HepG2 (cell line): ENCODE measurements around the gene NEURL2. TPM values are rescaled to one million over a fixed set of nuclear protein-coding genes. Genes with fewer than 3 reads are reported as not detected.

Experiments
- ATF6 ChIP-seq: sonication (generic); formaldehyde crosslinking; conservative IDR thresholded peaks from 2 replicates; pipeline ENCODE4 v1.4.0; 2020; ENCODE audit warnings: missing genetic modification reagents
- BATF2 ChIP-seq: sonication (generic); formaldehyde crosslinking; IDR thresholded peaks from 2 replicates; pipeline ENCODE4 v1.8.0; 2022; ENCODE audit warnings: mild to moderate bottlenecking, missing genetic modification reagents, moderate library complexity
- CENPT ChIP-seq: sonication (generic); formaldehyde crosslinking; IDR thresholded peaks from 2 replicates; pipeline ENCODE4 v1.8.0; 2022; ENCODE audit warnings: low read depth, mild to moderate bottlenecking, moderate library complexity, missing genetic modification reagents
- CSRNP2 ChIP-seq: sonication (generic); formaldehyde crosslinking; conservative IDR thresholded peaks from 2 replicates; pipeline ENCODE4 v1.8.0; 2022; ENCODE audit warnings: low read depth, missing genetic modification reagents
- GZF1 ChIP-seq: sonication (generic); formaldehyde crosslinking; IDR thresholded peaks from 2 replicates; pipeline ENCODE4 v1.5.1; 2020; ENCODE audit warnings: mild to moderate bottlenecking, missing genetic modification reagents
- HOXA7 ChIP-seq: sonication (generic); formaldehyde crosslinking; IDR thresholded peaks from 2 replicates; pipeline ENCODE4 v1.8.1; 2022; ENCODE audit warnings: mild to moderate bottlenecking, missing genetic modification reagents, moderate library complexity
- KLF12 ChIP-seq: sonication (generic); formaldehyde crosslinking; IDR thresholded peaks from 2 replicates; pipeline ENCODE4 v1.4.0; 2020; ENCODE audit warnings: missing genetic modification reagents, borderline replicate concordance
- NR2C2 ChIP-seq: sonication (generic); formaldehyde crosslinking; IDR thresholded peaks from 2 replicates; pipeline ENCODE4 v1.4.0; 2020; ENCODE audit warnings: missing genetic modification reagents, mild to moderate bottlenecking, moderate library complexity, borderline replicate concordance
- PHF20 ChIP-seq: sonication (generic); formaldehyde crosslinking; IDR thresholded peaks from 2 replicates; pipeline ENCODE4 v1.5.0; 2020; ENCODE audit warnings: mild to moderate bottlenecking, missing genetic modification reagents
- PRDM4 ChIP-seq: sonication (generic); formaldehyde crosslinking; IDR thresholded peaks from 2 replicates; pipeline ENCODE4 v1.9.0; 2021; ENCODE audit warnings: missing genetic modification reagents, borderline replicate concordance
- PTBP1 ChIP-seq: fragments of 200-400 bp; formaldehyde crosslinking; IDR thresholded peaks from 2 replicates; pipeline ENCODE4 v1.6.1; 2018; ENCODE audit warnings: low read length, low read depth; ENCODE audit not compliant: poor library complexity, severe bottlenecking
- RFX1 ChIP-seq: fragments of 450-650 bp; IDR thresholded peaks from 2 replicates; pipeline ENCODE4 v1.6.1; 2017
- SP2 ChIP-seq: sonication (generic); formaldehyde crosslinking; IDR thresholded peaks from 2 replicates; pipeline ENCODE4 v1.5.1; 2020; ENCODE audit warnings: mild to moderate bottlenecking, missing genetic modification reagents
- TGIF2 ChIP-seq: IDR thresholded peaks from 2 replicates; pipeline ENCODE4 v1.6.1; 2016; ENCODE audit warnings: control low read depth, missing compliant biosample characterization
- UBTF ChIP-seq: sonication (generic); formaldehyde crosslinking; IDR thresholded peaks from 2 replicates; pipeline ENCODE4 v1.4.0; 2020; ENCODE audit warnings: mild to moderate bottlenecking, missing genetic modification reagents
- ZNF232 ChIP-seq: sonication (generic); formaldehyde crosslinking; IDR thresholded peaks from 2 replicates; pipeline ENCODE4 v1.4.0; 2020; ENCODE audit warnings: missing genetic modification reagents, borderline replicate concordance
- ZNF30 ChIP-seq: sonication (generic); formaldehyde crosslinking; IDR thresholded peaks from 2 replicates; pipeline ENCODE4 v1.5.0; 2020; ENCODE audit warnings: mild to moderate bottlenecking, missing genetic modification reagents
- ZNF335 ChIP-seq: sonication (generic); formaldehyde crosslinking; IDR thresholded peaks from 2 replicates; pipeline ENCODE4 v1.4.0; 2020; ENCODE audit warnings: missing genetic modification reagents
- ZNF430 ChIP-seq: sonication (generic); formaldehyde crosslinking; IDR thresholded peaks from 2 replicates; pipeline ENCODE4 v1.9.0; 2021; ENCODE audit warnings: mild to moderate bottlenecking, missing genetic modification reagents
- ZSCAN9 ChIP-seq: IDR thresholded peaks from 2 replicates; pipeline ENCODE4 v1.6.1; 2016; ENCODE audit warnings: borderline replicate concordance
- polyA plus RNA-seq, 8 experiments: library from polyadenylated mRNA; depleted of rRNA in 3 of 8; stranded (reverse) in 7 of 8; unstranded in 1 of 8; fragments of >200 nt; fragmentation: Illumina TruSeq in 4 of 8; extraction: Trizol in 4 of 8; gene quantifications; 2 replicates each; pipeline versions ENCODE4 v1.2.1 to v1.2.3, GENCODE V29; 2011 to 2016; ENCODE audit warnings: low read depth in 4 of 8, missing spikeins in 1 of 8, mixed read lengths in 1 of 8; ENCODE audit not compliant: insufficient read depth in 1 of 8
- total RNA-seq, 5 experiments: library from RNA; depleted of rRNA; stranded (reverse); fragments of >200 nt; fragmentation: Illumina TruSeq; extraction: Trizol; gene quantifications; 2 replicates each; pipeline ENCODE4 v1.2.3, GENCODE V29; 2016; ENCODE audit warnings: low read depth in 1 of 5

The NEURL2 gene
- total and polyA plus RNA-seq, 2 of the 13 experiments (the other 11 are each of a cell fraction or from before 2014, with no cell fraction given) = 7.2 to 9.7 TPM

- TF ChIP-seq ZNF430 (CRISPR knock-in tag) (no peak), ZNF335 (CRISPR knock-in tag) (peak; percentile 78), NR2C2 (CRISPR knock-in tag) (peak; percentile 98), ZSCAN9 (peak; percentile 16; the same call in 1 of the 2 replicates), CSRNP2 (CRISPR knock-in tag) (no peak), ATF6 (CRISPR knock-in tag) (no peak; the same call in 1 of the 2 replicates), ZNF30 (CRISPR knock-in tag) (no peak), HOXA7 (CRISPR knock-in tag) (no peak), KLF12 (CRISPR knock-in tag) (0 out of 2 replicates have a peak, but pooled peaks have one; percentile 55), SP2 (peak; percentile 99), ZNF232 (CRISPR knock-in tag) (peak; percentile 92; the same call in 1 of the 2 replicates), PHF20 (CRISPR knock-in tag) (peak; percentile 84), BATF2 (CRISPR knock-in tag) (no peak), GZF1 (CRISPR knock-in tag) (peak; percentile 43; the same call in 1 of the 2 replicates), RFX1 (peak; percentile 99), TGIF2 (CRISPR knock-in tag) (peak; percentile 98), PRDM4 (no peak), PTBP1 (no peak), UBTF (peak; percentile 52), CENPT (no peak)
Measured at GRCh38 chr20:45880988-45881788, 9.8 kb downstream of the NEURL2 start, which contains the start of gene ZSWIM1 (continued).
